H4 (cell line): ENCODE data around the gene TMA7. TPM values are rescaled to one million over a fixed set of nuclear protein-coding genes. Genes with fewer than 3 reads are reported as not detected.

Experiments used
- DNase-seq: peaks from one replicate; pipeline ENCODE4 v3.0.0-alpha.2; 2015; ENCODE audit warnings: low spot score
- total RNA-seq: library from RNA; depleted of rRNA; stranded (reverse); fragments of >200 nt; shearing (Covaris generic); gene quantifications from 2 replicates; pipeline ENCODE4 v1.2.3, GENCODE V29; 2014

Gene TMA7
- total RNA-seq, 1 experiment from 2014 or later = 502 TPM

GRCh38 chr3:48422681-48423080 is 17.4 kb upstream of the TMA7 start:
- DNase-seq = no peak

GRCh38 chr3:48423241-48423882 is 16.7 kb upstream of the TMA7 start:
- no peak for DNase-seq

- DNase-seq = no peak
Observed at GRCh38 chr3:48423883-48424695, 16.0 kb upstream of the TMA7 start.

- DNase-seq = no peak
Observed at GRCh38 chr3:48425281-48425812, 14.7 kb upstream of the TMA7 start.

GRCh38 chr3:48426401-48426909 is 13.6 kb upstream of the TMA7 start:
- no peak for DNase-seq

GRCh38 chr3:48426944-48427629 is 13.0 kb upstream of the TMA7 start:
- DNase-seq = no peak

GRCh38 chr3:48427630-48427962 is 12.5 kb upstream of the TMA7 start:
- DNase-seq = no peak

GRCh38 chr3:48428088-48428571 is 11.9 kb upstream of the TMA7 start:
- DNase-seq = no peak

- DNase-seq = no peak
Observed at GRCh38 chr3:48428572-48429316, 11.3 kb upstream of the TMA7 start.

GRCh38 chr3:48429317-48429959 is 10.6 kb upstream of the TMA7 start:
- DNase-seq = no peak

- no peak for DNase-seq
Observed at GRCh38 chr3:48429960-48430707, 9.9 kb upstream of the TMA7 start, which contains the start of gene PLXNB1. TSS of gene PLXNB1 (minus strand) at chr3:48430086. CDS start at chr3:48424611, 5,475 bp downstream.

- no peak for DNase-seq
Observed at GRCh38 chr3:48430708-48431101, 9.4 kb upstream of the TMA7 start.

- no peak for DNase-seq
Observed at GRCh38 chr3:48431224-48432029, 8.6 kb upstream of the TMA7 start.

GRCh38 chr3:48432411-48433371 is 7.4 kb upstream of the TMA7 start:
- DNase-seq = no peak

GRCh38 chr3:48433472-48434118 is 6.5 kb upstream of the TMA7 start:
- no peak for DNase-seq

- DNase-seq = no peak
Observed at GRCh38 chr3:48434591-48435222, 5.3 kb upstream of the TMA7 start.

- DNase-seq = no peak
Observed at GRCh38 chr3:48435223-48435595, 4.8 kb upstream of the TMA7 start.
